ENCODE results near the gene KCTD13.

The KCTD13 gene

DNA sequence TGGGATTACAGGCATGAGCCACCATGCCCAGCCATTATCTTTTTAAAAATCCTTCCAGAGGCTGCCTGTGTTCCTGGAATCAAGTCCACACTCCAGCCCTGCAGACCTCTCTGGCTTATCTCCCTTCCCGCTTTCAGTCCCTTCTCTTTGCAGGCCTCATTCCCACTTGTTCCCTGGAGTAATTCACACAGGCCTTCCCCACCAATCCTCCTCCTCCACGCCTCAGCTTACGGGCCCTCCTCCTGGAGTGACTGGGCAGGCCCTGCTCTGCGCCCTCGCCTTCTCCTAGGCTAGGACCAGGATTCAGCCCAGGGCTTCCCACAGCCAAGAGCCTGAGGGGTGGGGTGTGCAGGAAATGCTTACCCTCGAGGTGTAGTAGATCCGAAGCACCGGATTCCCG lies 65.8 kb downstream of the KCTD13 start:
- DNase-seq (ENCODE audit: extremely low read depth, insufficient read length), result no peak
- H3K36me3 ChIP-seq (ENCODE audit: control insufficient read depth, insufficient read depth, low read length), result peaks cover 8% of the 10 kb centered on the region
- H3K4me3 ChIP-seq (replicated peaks; ENCODE audit: low read depth, low read length), result no peak overlapping the region
- TF ChIP-seq, protein P1, sequence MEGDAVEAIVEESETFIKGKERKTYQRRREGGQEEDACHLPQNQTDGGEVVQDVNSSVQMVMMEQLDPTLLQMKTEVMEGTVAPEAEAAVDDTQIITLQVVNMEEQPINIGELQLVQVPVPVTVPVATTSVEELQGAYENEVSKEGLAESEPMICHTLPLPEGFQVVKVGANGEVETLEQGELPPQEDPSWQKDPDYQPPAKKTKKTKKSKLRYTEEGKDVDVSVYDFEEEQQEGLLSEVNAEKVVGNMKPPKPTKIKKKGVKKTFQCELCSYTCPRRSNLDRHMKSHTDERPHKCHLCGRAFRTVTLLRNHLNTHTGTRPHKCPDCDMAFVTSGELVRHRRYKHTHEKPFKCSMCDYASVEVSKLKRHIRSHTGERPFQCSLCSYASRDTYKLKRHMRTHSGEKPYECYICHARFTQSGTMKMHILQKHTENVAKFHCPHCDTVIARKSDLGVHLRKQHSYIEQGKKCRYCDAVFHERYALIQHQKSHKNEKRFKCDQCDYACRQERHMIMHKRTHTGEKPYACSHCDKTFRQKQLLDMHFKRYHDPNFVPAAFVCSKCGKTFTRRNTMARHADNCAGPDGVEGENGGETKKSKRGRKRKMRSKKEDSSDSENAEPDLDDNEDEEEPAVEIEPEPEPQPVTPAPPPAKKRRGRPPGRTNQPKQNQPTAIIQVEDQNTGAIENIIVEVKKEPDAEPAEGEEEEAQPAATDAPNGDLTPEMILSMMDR (IDR thresholded peaks at IDR 0.05; ENCODE audit: insufficient read depth, low read length, poor library complexity, severe bottlenecking), result no peak
- no peaks in the 10 kb centered on the region for H3K27me3 ChIP-seq (replicated peaks; ENCODE audit: control insufficient read depth, insufficient read depth, low read length)

DNA sequence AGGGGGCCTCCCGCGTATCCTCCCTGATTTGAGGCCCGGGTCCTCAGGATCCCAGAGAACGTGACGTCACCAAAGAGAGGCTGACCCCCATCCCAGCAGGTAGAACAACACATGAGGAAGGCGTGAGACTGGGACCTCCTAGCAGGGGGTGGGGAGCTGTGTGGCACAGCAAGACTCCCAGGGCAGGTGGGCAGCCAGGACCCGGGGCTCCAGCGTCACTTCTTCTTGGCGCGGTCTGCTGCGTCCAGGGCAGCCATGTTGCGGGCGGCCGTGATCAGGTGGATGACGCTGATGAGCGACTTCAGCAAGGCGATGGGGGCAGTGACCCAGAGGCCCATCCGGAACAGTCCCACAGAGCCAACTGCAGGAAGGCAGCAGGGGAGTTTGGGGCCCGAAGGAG lies 67.1 kb downstream of the KCTD13 start:
- DNase-seq (ENCODE audit: extremely low read depth, insufficient read length), result no peak
- no peak overlapping the region for H3K4me3 ChIP-seq (replicated peaks; ENCODE audit: low read depth, low read length)
- TF ChIP-seq, protein P1 (IDR thresholded peaks at IDR 0.05; ENCODE audit: insufficient read depth, low read length, poor library complexity, severe bottlenecking), result no peak
- H3K27me3 ChIP-seq (replicated peaks; ENCODE audit: control insufficient read depth, insufficient read depth, low read length), result no peaks in the 10 kb centered on the region
- peaks cover 8% of the 10 kb centered on the region for H3K36me3 ChIP-seq (ENCODE audit: control insufficient read depth, insufficient read depth, low read length)

DNA sequence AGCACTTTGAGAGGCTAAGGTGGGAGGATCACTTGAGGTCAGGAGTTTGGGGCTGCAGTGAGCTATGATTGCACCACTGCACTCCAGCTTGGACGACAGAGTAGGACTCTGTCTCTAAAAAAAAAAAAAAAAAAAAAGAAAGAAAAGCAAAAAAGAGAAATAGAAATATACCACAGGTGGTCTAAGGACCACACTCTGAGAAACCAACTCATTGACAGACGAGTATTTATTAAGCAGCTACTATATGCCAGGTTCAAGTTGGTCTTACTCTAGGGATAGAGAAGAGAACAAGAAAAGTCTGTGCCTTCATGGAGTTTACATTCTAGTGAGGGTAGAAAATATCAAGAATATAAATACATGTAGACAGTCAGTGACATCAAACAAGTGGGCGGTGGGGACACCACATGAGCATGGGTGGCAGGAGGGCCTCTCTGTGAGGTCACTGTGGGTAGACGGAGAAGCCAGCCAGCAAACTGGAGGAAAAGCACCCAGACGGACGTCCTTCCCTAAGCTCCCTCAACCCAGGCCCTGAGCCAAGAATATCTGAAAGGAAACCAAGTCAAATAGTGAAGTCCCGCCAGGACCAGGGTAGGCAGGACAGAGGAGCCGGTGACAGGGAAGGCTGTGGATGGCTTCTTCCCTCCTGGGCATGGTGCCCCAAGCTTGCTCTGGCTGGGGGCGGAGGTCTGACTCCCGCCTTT lies 67.7 kb downstream of the KCTD13 start:
- no peak for DNase-seq (ENCODE audit: extremely low read depth, insufficient read length)
- H3K27me3 ChIP-seq (replicated peaks; ENCODE audit: control insufficient read depth, insufficient read depth, low read length), result no peaks in the 10 kb centered on the region
- TF ChIP-seq, protein P1 (IDR thresholded peaks at IDR 0.05; ENCODE audit: insufficient read depth, low read length, poor library complexity, severe bottlenecking), result no peak
- peaks cover 8% of the 10 kb centered on the region for H3K36me3 ChIP-seq (ENCODE audit: control insufficient read depth, insufficient read depth, low read length)
- no peak overlapping the region for H3K4me3 ChIP-seq (replicated peaks; ENCODE audit: low read depth, low read length)

DNA sequence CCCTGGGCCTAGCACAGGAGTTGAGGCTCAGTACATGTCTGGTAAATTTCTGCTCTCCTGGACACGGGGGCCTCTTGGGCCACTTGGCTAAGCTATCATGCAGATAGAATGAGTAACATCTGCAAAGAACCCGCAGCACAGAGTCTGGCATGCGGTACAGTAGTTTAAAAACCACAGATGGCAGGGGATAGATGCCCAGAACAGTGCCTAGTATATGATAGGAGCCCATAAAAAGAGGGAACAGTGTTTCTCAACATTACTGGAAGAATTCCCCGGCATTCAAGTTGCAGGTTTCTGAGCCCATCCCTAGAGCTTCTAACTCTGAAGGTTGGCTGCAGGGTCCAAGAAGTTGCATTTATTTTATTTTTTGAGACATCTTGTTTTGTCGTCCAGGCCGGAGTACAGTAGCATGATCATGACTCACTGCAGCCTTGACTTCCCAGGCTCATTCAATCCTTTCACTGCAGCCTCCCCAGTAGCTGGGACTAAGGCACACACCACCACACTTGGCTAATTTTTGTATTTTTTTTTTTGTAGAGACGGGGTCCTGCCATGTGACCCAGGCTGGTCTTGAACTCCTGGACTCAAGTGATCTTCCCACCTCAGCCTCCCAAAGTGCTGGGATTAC lies 68.8 kb downstream of the KCTD13 start:
- no peak overlapping the region for H3K4me3 ChIP-seq (replicated peaks; ENCODE audit: low read depth, low read length)
- TF ChIP-seq, protein P1 (IDR thresholded peaks at IDR 0.05; ENCODE audit: insufficient read depth, low read length, poor library complexity, severe bottlenecking), result no peak
- peaks cover 8% of the 10 kb centered on the region for H3K36me3 ChIP-seq (ENCODE audit: control insufficient read depth, insufficient read depth, low read length)
- H3K27me3 ChIP-seq (replicated peaks; ENCODE audit: control insufficient read depth, insufficient read depth, low read length), result no peaks in the 10 kb centered on the region
- no peak for DNase-seq (ENCODE audit: extremely low read depth, insufficient read length)

All from GM06990 (cell line).